Stimulated activated CD4-positive, alpha-beta T cell treated with anti-CD3 and anti-CD28 coated beads, Interleukin-2, amount 100 ng/mL, for 4 hours (primary cell): ENCODE data around the gene SLC26A11.
"Not testable (repeated sequence)": the region's sequence is repeated elsewhere in the genome, so short reads cannot be mapped to it uniquely, and the experiment has no call there.

Source experiments
- DNase-seq: peaks from one replicate; pipeline ENCODE4 v3.0.0-alpha.2; 2020; ENCODE audit warnings: low read depth

Gene SLC26A11

GRCh38 chr17:80261159-80261894, 41.1 kb downstream of the SLC26A11 start:
- peak; percentile 35 for DNase-seq

GRCh38 chr17:80261895-80262279, 41.7 kb downstream of the SLC26A11 start:
- no peak for DNase-seq

GRCh38 chr17:80262291-80262690, 42.1 kb downstream of the SLC26A11 start:
- no peak for DNase-seq

GRCh38 chr17:80262775-80263244, 42.6 kb downstream of the SLC26A11 start:
- no peak for DNase-seq

- DNase-seq, result peak; percentile 88
Observed at GRCh38 chr17:80263253-80264204, 43.3 kb downstream of the SLC26A11 start.

- peak; percentile 49 for DNase-seq
Observed at GRCh38 chr17:80264205-80265075, 44.2 kb downstream of the SLC26A11 start.

- DNase-seq, result no peak
Observed at GRCh38 chr17:80265205-80266068, 45.2 kb downstream of the SLC26A11 start.

GRCh38 chr17:80267391-80267790, 47.2 kb downstream of the SLC26A11 start:
- DNase-seq, result no peak

GRCh38 chr17:80268427-80268826, 48.2 kb downstream of the SLC26A11 start:
- DNase-seq, result no peak

- no peak for DNase-seq
Observed at GRCh38 chr17:80269405-80269807, 49.2 kb downstream of the SLC26A11 start.

GRCh38 chr17:80270104-80270503, 49.9 kb downstream of the SLC26A11 start:
- no peak for DNase-seq

GRCh38 chr17:80270836-80271235, 50.6 kb downstream of the SLC26A11 start:
- DNase-seq, result no peak

GRCh38 chr17:80272366-80272765, 52.1 kb downstream of the SLC26A11 start:
- no peak for DNase-seq

- DNase-seq, result no peak
Observed at GRCh38 chr17:80274331-80274730, 54.1 kb downstream of the SLC26A11 start.

GRCh38 chr17:80274871-80275449, 54.7 kb downstream of the SLC26A11 start:
- DNase-seq, result no peak

GRCh38 chr17:80275857-80276256, 55.6 kb downstream of the SLC26A11 start:
- DNase-seq, result not testable (repeated sequence)

- DNase-seq, result no peak
Observed at GRCh38 chr17:80277751-80278671, 57.8 kb downstream of the SLC26A11 start.

- no peak for DNase-seq
Observed at GRCh38 chr17:80279895-80280294, 59.7 kb downstream of the SLC26A11 start.

GRCh38 chr17:80281516-80281915, 61.3 kb downstream of the SLC26A11 start:
- no peak for DNase-seq
